Measurements from ENCODE around the gene PRICKLE3.

Gene PRICKLE3

DNA sequence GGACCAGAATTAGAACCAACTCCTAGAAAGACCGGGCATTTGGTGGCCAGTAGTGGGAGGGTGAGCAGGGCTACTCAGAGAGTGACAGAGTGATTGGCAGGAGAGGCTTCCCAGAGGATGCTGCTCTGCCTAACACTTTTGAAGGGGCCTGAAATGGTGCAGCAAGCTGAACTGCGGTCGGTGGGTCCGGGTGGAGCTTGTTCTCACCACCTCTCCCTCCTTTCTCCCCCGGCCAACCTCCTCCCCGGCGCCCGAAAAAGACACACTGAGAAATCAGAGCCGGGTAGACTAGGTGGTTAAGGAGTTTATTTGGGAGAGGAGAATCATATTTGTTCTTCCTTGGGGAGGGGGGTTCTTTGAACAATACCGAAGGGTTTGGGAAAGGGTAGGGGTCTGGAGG lies 1.4 kb upstream of the PRICKLE3 start:
- H3K27ac ChIP-seq, result peak overlapping the region in 7 of 21 experiments; percentile 6 to 87 (median 78)

DNA sequence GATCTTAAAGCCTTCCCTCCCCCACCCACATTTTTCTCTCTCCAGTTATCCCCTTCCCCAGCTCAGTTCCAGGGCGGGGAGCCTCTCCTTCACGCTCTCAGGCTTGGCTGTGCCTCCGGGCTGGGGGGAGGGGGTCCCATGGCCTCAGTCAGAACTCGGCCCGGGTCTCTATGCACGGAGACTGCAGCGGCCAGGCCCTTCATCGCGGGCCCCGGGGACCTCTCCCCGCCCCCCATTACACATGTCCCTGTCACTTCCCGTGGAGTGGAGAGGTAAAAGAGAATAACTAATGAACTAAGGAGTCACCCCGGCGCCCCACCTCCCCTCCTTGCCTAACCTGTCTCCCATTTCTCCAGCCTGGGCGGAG lies 838 bp upstream of the PRICKLE3 start:
- H3K27ac ChIP-seq, result peak overlapping the region in 16 of 21 experiments; percentile 73 to 87 (median 78)
- peak overlapping the region in 1 of 7 experiments; percentile 59 for H3K4me3 ChIP-seq

More for the DNA sequence above, 1.4 kb upstream of the PRICKLE3 start:
- H3K4me3 ChIP-seq, result no peak overlapping the region

- H3K27ac ChIP-seq, result peak overlapping the region in 20 of 21 experiments; percentile 22 to 87 (median 76)
- peak overlapping the region; percentile 36 to 59 (median 47) for H3K4me3 ChIP-seq
These were observed 1.6 kb downstream of the PRICKLE3 start for GRCh38 chrX:49184294-49185281.

GRCh38 chrX:49183701-49184281 lies 2.4 kb downstream of the PRICKLE3 start:
- H3K4me3 ChIP-seq, result peak overlapping the region in 1 of 7 experiments; percentile 57
- H3K27ac ChIP-seq, result peak overlapping the region in 8 of 21 experiments; percentile 17 to 87 (median 76)

- no peak overlapping the region for H3K27ac ChIP-seq
- H3K4me3 ChIP-seq, result no peak overlapping the region
These were observed 6.8 kb downstream of the PRICKLE3 start for GRCh38 chrX:49179358-49179757.

GRCh38 chrX:49178537-49178936 lies 7.6 kb downstream of the PRICKLE3 start:
- Histone ChIP-seq H3K27ac (peak overlapping the region in 1 of 21 experiments; percentile 49), H3K4me3 (no peak overlapping the region)

- H3K27ac ChIP-seq, result peak overlapping the region in 6 of 21 experiments; percentile 17 to 80 (median 64)
These were observed 8.2 kb downstream of the PRICKLE3 start for GRCh38 chrX:49177873-49178480.

DNA sequence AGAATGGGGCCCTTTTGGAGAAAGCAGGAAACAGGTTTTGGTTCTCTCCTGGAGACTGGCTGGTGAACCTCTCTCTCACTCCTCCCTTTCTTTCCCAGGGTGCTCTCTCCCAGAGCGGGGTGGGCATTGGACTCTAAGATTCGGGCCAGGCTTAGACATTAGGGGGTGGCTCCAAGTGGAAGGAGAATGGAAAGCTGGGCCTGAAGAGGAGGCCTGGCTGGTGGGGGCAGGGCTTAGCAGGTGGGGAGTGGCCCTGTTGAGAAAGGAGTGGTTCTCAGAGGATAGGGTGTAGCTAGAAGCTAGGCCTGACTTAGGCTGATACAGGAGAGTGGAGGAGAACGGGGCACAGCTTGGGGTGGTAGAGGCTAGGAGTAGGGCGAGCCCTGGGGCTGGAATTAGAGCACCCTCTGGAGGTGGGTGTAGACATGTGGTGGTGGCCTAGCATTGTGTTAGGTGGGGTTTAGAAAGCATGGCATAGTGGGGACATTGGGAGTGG lies 8.8 kb downstream of the PRICKLE3 start:
- Histone ChIP-seq H3K27ac (peak overlapping the region in 14 of 21 experiments; percentile 10 to 80 (median 55)), H3K4me3 (no peak overlapping the region)

More at GRCh38 chrX:49177873-49178480, 8.2 kb downstream of the PRICKLE3 start:
- no peak overlapping the region for H3K4me3 ChIP-seq

GRCh38 chrX:49176421-49177326 lies 9.5 kb downstream of the PRICKLE3 start:
- Histone ChIP-seq H3K4me3 (no peak overlapping the region), H3K27ac (peak overlapping the region in 14 of 21 experiments; percentile 10 to 83 (median 58))

DNA sequence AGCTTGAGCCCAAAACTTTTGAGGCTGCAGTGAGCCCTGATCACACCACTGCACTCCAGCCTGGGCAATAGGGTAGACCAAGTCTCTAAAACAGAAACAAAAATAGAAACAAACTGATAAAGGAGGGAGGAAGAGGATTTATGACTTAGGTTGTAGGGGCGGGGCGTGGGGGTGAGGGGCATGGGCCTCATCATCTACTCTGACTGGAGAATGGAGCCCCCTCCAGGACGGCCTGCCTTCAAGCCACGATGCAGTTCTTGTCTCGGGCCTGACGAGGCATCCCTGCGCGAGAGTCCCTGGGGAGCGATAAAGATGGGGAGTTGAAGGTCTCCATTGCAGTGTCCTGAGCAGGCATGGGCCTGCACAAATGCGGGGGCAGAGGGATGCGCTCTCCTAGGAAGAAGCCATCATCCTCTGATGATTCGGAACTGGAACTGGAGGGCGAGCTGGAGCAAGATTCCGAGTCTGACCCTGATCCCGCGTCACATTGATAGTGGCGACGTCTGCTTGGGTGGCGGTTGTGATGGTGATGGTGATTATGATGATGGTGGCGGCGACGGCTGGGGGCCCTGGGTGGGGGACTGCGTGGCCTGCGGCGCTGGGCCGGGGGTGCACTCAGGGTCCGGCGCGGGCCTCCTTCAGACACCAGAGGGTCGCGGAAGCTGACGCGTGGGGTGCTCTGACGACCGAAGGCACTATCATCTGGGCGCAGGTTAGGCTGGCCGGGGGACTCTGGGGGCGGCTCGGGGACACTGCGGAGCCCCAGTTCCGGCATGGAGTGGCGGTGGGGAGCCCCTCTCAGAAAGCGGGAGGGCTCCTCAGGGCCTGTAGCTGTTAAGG lies 10.5 kb downstream of the PRICKLE3 start:
- Histone ChIP-seq H3K4me3 (no peak overlapping the region), H3K27ac (peak overlapping the region in 8 of 21 experiments; percentile 7 to 83 (median 58))

DNA sequence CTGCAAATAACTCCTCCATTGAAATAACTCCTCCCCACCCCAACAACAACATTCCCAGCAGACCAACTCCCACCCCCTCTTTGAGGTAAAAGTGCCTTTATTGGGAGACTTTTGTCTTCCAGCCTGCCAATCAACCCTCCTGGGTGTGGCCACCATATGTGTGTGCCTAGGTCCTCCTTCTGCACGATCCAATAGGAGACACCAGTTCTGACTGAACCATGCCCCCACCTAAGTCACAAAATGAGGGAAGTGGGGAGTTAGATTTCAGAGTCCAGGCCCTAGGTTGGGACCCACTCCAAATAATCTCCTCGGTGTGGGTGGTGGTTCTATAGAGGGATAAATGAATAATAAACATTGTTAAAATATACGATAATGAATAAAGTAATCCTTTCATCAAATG lies 11.4 kb downstream of the PRICKLE3 start:
- Histone ChIP-seq H3K27ac (no peak overlapping the region), H3K4me3 (no peak overlapping the region)

GRCh38 chrX:49173544-49173943 lies 12.6 kb downstream of the PRICKLE3 start:
- peak overlapping the region in 10 of 21 experiments; percentile 77 to 96 (median 94) for H3K27ac ChIP-seq
- H3K4me3 ChIP-seq, result peak overlapping the region in 4 of 7 experiments; percentile 46 to 63 (median 54)

DNA sequence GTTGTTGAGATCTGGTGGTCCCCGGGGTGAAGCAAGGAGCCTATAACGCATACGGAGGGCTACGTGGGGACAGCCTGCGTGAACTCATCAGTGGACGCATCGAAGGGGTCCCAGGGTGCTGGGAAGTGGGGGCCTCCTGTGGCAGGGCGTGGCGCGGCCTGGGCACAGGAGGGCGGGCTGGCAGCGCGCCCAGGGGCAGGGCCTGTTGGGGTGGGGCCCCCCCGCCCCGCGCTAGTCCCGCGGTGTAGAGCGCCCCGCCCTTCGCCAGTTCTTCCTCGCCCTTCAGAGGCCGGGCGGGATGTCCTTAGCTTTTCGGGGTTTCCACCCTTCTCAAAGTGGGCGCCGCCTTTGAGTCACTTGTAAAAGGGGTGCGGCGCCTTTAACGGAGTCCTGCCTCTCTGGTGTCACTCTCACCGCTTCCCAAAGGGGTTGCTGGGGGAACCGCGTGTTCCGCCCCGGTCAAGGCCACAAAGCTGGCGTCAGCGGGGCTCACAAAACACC lies 13.8 kb downstream of the PRICKLE3 start:
- H3K27ac ChIP-seq, result peak overlapping the region; percentile 67 to 96 (median 93)
- H3K4me3 ChIP-seq, result peak overlapping the region; percentile 46 to 65 (median 58)

DNA sequence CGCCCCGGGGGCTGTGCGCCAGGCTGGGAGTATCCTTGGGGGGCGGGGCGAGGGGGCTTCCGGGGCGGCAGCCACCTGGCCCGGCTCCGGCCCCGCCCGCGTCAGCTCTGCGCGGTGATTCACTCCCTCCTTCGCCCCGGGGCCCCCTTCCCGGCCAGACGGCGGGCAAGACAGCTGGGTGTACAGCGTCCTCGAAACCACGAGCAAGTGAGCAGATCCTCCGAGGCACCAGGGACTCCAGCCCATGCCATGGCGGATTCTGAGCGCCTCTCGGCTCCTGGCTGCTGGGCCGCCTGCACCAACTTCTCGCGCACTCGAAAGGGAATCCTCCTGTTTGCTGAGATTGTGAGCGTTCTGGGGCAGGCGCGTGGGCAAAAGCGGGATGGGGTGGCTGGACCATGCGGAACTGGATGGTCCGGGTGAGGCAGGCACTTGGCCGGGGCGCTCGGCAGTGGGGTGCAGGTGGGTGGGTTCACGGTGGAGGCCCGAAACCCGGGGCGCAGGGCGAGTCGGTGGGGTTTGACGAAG lies 14.4 kb downstream of the PRICKLE3 start, which contains the start of gene PLP2:
Gene PLP2, plus strand, starts transcription at position 147 of the 528 bp plus-strand sequence. Its CDS starts 103 bp downstream, at position 250.
- Histone ChIP-seq H3K27ac (peak within 1 kb of the TSS; percentile 67 to 96 (median 93)), H3K4me3 (peak within 1 kb of the TSS; percentile 46 to 65 (median 58))

GRCh38 chrX:49167740-49168108 lies 18.4 kb downstream of the PRICKLE3 start:
- H3K4me3 ChIP-seq, result peak overlapping the region in 6 of 7 experiments; percentile 1 to 48 (median 31)
- H3K27ac ChIP-seq, result peak overlapping the region in 20 of 21 experiments; percentile 68 to 95 (median 89)

DNA sequence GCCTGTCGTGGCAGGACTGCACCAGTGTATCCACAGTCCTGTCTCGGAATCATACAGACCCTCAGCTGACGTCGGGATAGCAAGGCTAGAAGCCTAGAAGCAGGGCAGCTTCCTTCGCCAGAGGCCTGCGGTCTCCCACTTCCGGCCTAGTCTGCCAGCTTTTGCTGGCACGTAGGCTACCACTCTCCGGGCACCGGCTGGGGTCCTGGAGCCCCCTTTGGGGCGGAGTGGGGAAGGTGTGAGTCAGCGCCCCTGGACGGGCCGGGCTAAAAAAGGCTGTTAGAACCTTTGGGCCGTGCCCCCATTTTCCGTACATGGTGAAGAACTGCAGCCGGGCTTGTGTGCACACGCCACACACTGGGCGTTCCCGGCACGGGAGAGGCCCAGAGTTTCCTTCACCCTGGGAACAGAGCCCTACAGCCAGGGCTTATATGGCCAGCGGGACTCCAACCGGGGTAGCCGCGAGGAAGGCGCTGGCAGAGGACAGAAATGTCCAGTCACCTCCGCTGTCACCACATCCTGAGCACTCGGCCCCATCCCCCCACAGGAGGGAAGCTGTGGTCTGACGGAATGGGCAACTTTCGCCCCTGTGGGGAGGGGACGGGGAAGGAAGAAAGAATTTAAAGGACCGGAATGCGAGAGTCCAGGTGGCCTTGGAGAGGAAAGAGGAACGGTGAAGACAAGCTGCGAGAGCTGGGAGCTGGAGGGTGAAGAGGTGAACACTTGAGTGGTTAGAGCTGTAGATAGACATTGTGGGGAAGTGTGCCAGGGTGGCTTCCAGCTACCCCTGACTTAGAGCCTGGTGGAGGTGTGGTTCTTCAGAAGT lies 19.0 kb downstream of the PRICKLE3 start:
- H3K27ac ChIP-seq, result peak overlapping the region; percentile 63 to 95 (median 89)
- H3K4me3 ChIP-seq, result peak overlapping the region; percentile 1 to 48 (median 37)

Measured in skin epidermis (tissue), 12 donors.